PC-9 (cell line): ENCODE results near the gene ANKRD39. TPM values are rescaled to one million over a fixed set of nuclear protein-coding genes. Genes with fewer than 3 reads are reported as not detected.

ENCODE experiments used
- BruUV-seq: library from RNA; stranded (reverse); fragments of 400-500 nt; replicated peaks from 2 replicates; lab custom pipeline; 2021; lab: Mats Ljungman, UMichigan
- CTCF ChIA-PET: fragments of 300-600 bp; sonication (Branson Sonifier 250); formaldehyde crosslinking; loops from one replicate; lab custom pipeline; 2022; ENCODE audit warnings: antibody characterized with exemption; lab: Charles Lee
- POLR2A ChIA-PET: fragments of 300-600 bp; sonication (Branson Sonifier 250); formaldehyde crosslinking; loops from one replicate; lab custom pipeline; 2022; ENCODE audit warnings: antibody characterized with exemption; ENCODE audit not compliant: unreplicated experiment; lab: Charles Lee
- DNase-seq, 2 experiments: peaks; one replicate each; pipeline versions ENCODE4 v3.0.0 to v3.0.0-alpha.2; 2015 to 2022; ENCODE audit warnings: mixed read lengths in 1 of 2
- H2AFZ ChIP-seq: fragments of 200-600 bp; sonication (generic); 2 replicates; pipeline ENCODE4 v1.8.1; 2017; ENCODE audit warnings: antibody characterized with exemption
- H3F3A ChIP-seq: fragments of 200-600 bp; sonication (generic); 2 replicates; pipeline ENCODE4 v1.8.1; 2017; ENCODE audit warnings: antibody characterized with exemption, mild to moderate bottlenecking, low read depth; ENCODE audit not compliant: insufficient read depth
- H3K27ac ChIP-seq: fragments of 200-600 bp; sonication (generic); 2 replicates; pipeline ENCODE4 v1.6.1; 2016; ENCODE audit warnings: mixed run types
- H3K27me3 ChIP-seq: fragments of 200-600 bp; sonication (generic); 2 replicates; pipeline ENCODE4 v1.6.1; 2016; ENCODE audit warnings: low read depth, mixed run types; ENCODE audit not compliant: insufficient read depth
- H3K36me3 ChIP-seq: fragments of 200-600 bp; sonication (generic); 2 replicates; pipeline ENCODE4 v1.6.1; 2016; ENCODE audit warnings: low read depth, mixed run types
- H3K4me1 ChIP-seq: fragments of 200-600 bp; sonication (generic); replicated peaks from 2 replicates; pipeline ENCODE4 v1.6.1; 2016; ENCODE audit warnings: mixed run types; ENCODE audit not compliant: insufficient read depth
- H3K4me2 ChIP-seq: fragments of 200-600 bp; sonication (generic); 2 replicates; pipeline ENCODE4 v1.6.1; 2017; ENCODE audit warnings: mixed run types
- H3K4me3 ChIP-seq: fragments of 200-600 bp; sonication (generic); 2 replicates; pipeline ENCODE4 v1.6.1; 2016; ENCODE audit warnings: mixed run types
- H3K79me2 ChIP-seq: fragments of 200-600 bp; sonication (generic); 2 replicates; pipeline ENCODE4 v1.6.1; 2017; ENCODE audit warnings: low read depth, mixed run types
- H3K9me2 ChIP-seq: fragments of 200-600 bp; sonication (generic); 2 replicates; pipeline ENCODE4 v1.8.1; 2017; ENCODE audit warnings: mild to moderate bottlenecking; ENCODE audit not compliant: insufficient read depth
- H3K9me3 ChIP-seq: fragments of 200-600 bp; sonication (generic); 2 replicates; pipeline ENCODE4 v1.8.1; 2016; ENCODE audit warnings: low read depth; ENCODE audit not compliant: insufficient read depth
- H4K20me1 ChIP-seq: fragments of 200-600 bp; sonication (generic); 2 replicates; pipeline ENCODE4 v1.8.1; 2017; ENCODE audit not compliant: insufficient read depth
- EZH2 ChIP-seq: fragments of 200-600 bp; sonication (generic); IDR thresholded peaks from 2 replicates; pipeline ENCODE4 v1.8.0; 2017; ENCODE audit warnings: antibody characterized with exemption, low read depth
- intact Hi-C: fragments of 100-400 bp; cut with micrococcal nuclease; formaldehyde crosslinking; loops from one replicate; pipeline ENCODE4 v1.10.0; 2022; ENCODE audit not compliant: unreplicated experiment
- total RNA-seq: library from RNA; stranded (reverse); gene quantifications from 2 replicates; pipeline ENCODE4 v1.2.3, GENCODE V29; 2021
- TF ChIP-seq, protein P1 (sequence below): fragments of 200-600 bp; sonication (generic); conservative IDR thresholded peaks from 2 replicates; pipeline ENCODE4 v1.6.1; 2017; ENCODE audit warnings: mixed run types, antibody characterized with exemption, mild to moderate bottlenecking, moderate library complexity

Gene ANKRD39
- total RNA-seq, 1 experiment from 2014 or later, result 19.0 TPM

DNA sequence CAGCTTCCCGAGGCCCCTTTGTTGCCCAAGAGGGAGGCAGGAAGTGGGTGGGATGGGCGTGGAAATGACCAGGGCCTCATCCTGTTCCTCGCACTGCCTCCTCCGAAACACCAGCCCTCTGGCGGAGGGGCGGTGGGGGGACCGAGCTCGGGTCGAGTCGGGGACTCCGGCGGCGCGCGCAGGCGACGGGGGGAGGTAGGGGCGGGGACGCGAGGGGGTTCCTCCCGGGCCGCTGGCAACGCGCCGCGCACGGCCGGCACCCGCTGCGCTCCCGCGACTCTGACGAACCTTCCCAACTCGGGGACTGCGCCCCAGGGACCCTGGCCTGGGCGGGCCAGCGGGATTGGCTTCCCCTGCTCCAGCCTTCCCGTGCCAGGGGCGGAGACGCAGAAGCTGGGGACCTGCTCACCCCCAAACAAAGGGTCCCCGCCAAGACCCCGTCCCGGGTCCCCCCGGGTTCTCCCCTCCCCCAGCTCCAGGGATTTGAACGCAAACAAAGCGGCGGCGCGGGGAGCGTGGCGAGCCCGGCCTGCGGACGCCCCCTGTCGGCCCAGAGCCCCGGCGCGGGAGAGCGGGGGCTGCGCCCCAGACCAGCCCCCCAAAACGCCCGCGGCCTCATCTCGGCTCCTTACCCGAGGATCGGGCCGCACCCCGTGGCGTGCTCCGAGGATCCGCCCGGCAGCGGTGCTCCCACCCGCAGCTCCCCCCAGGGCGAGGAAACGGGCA is 10.9 kb upstream of the ANKRD39 start:
- Histone ChIP-seq H3K4me1 (peaks cover 37% of the 10 kb centered on the region), H3K27ac (peak overlapping the region; percentile 43; the same call in 1 of the 2 replicates), H3K4me2 (peak overlapping the region; percentile 96), H3K9me2 (no peaks in the 10 kb centered on the region), H3K36me3 (peaks cover 34% of the 10 kb centered on the region), H3K9me3 (no peaks in the 10 kb centered on the region), H4K20me1 (peaks cover 9% of the 10 kb centered on the region), H3F3A (peaks cover 32% of the 10 kb centered on the region; the same call in 1 of the 2 replicates), H3K79me2 (peaks cover 38% of the 10 kb centered on the region), H3K4me3 (peak overlapping the region; percentile 82), H2AFZ (peak overlapping the region; percentile 98), H3K27me3 (no peaks in the 10 kb centered on the region)
- DNase-seq, result peak; percentile 72 to 87
- CTCF ChIA-PET, result interaction anchor here (0.6 to 1.3 kb wide), 5 partner anchors 11 to 327 kb away, joined by 3 to 14 read pairs (median 3); partner anchors contain the start of gene ANKRD39
- BruUV-seq, result no TSS peak
- POLR2A ChIA-PET, result interaction anchor here (0.6 to 0.9 kb wide), 5 partner anchors 10 to 243 kb away, joined by 4 to 13 read pairs (median 6); no protein-coding TSS in a partner anchor
- intact Hi-C loops, result loop anchor here (1.0 to 2.0 kb wide), 3 partner anchors 10 to 83 kb away; partner anchors contain the start of gene ANKRD39
- no peak for TF ChIP-seq EZH2
- TF ChIP-seq, protein P1, sequence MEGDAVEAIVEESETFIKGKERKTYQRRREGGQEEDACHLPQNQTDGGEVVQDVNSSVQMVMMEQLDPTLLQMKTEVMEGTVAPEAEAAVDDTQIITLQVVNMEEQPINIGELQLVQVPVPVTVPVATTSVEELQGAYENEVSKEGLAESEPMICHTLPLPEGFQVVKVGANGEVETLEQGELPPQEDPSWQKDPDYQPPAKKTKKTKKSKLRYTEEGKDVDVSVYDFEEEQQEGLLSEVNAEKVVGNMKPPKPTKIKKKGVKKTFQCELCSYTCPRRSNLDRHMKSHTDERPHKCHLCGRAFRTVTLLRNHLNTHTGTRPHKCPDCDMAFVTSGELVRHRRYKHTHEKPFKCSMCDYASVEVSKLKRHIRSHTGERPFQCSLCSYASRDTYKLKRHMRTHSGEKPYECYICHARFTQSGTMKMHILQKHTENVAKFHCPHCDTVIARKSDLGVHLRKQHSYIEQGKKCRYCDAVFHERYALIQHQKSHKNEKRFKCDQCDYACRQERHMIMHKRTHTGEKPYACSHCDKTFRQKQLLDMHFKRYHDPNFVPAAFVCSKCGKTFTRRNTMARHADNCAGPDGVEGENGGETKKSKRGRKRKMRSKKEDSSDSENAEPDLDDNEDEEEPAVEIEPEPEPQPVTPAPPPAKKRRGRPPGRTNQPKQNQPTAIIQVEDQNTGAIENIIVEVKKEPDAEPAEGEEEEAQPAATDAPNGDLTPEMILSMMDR, result peak; percentile 86

- Histone ChIP-seq H3K27ac (no peak overlapping the region; the same call in 1 of the 2 replicates), H3K79me2 (peaks cover 38% of the 10 kb centered on the region), H2AFZ (peak overlapping the region; percentile 98), H3K4me1 (peaks cover 29% of the 10 kb centered on the region), H3K9me2 (no peaks in the 10 kb centered on the region), H3K4me2 (peak overlapping the region; percentile 96), H3K9me3 (no peaks in the 10 kb centered on the region), H3K4me3 (peak overlapping the region; percentile 82), H3F3A (peaks cover 25% of the 10 kb centered on the region; the same call in 1 of the 2 replicates), H3K27me3 (no peaks in the 10 kb centered on the region), H3K36me3 (peaks cover 41% of the 10 kb centered on the region), H4K20me1 (peaks cover 13% of the 10 kb centered on the region)
- TF ChIP-seq EZH2, result no peak
- TF ChIP-seq, protein P1, result no peak
- TSS peak; percentile 45 for BruUV-seq
- intact Hi-C loops, result loop anchor here (1.0 to 2.0 kb wide), 2 partner anchors 27 to 83 kb away; no protein-coding TSS in a partner anchor
- CTCF ChIA-PET, result interaction anchor here (0.6 to 1.3 kb wide), 3 partner anchors 10 to 326 kb away, joined by 3 to 14 read pairs (median 5); partner anchors contain the start of gene ANKRD39
- POLR2A ChIA-PET, result interaction anchor here (0.6 to 0.9 kb wide), 3 partner anchors 20 to 244 kb away, joined by 4 to 13 read pairs (median 6); no protein-coding TSS in a partner anchor
- no peak for DNase-seq
Measured at GRCh38 chr2:96867756-96868554, 10.1 kb upstream of the ANKRD39 start.
